Measurements from ENCODE around the gene TMCC1. TPM values are rescaled to one million over a fixed set of nuclear protein-coding genes. Genes with fewer than 3 reads are reported as not detected.

TMCC1 gene
- 16.7 and 18.2 TPM in 2 replicates for total RNA-seq

DNA sequence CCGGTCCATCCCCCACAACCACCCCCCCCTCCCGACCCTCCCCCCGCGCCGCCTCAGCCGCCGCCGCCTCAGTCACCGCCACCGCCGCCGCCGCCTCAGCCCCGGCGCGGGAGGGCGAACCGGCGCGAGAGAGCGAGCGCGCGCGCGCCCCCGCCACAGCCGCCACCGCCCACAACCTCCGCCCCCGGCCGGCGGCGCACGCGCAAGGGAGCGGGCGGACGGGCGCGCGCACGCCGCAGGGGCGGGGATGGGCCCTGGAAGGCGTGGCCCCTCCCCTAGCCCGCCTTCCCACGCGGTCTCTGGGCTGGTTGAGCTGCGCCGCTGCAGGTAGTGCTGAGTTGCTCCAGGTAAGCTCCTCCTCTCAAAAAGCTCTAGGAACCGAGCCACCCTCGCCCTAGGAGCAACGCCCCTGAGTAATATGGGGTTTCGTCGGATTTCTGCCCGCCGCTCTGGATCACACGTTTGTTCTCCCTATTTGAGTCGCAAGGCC, at the start of gene TMCC1:
TMCC1 (minus strand) TSS at position 131 of the 490 bp plus-strand sequence.

DNA sequence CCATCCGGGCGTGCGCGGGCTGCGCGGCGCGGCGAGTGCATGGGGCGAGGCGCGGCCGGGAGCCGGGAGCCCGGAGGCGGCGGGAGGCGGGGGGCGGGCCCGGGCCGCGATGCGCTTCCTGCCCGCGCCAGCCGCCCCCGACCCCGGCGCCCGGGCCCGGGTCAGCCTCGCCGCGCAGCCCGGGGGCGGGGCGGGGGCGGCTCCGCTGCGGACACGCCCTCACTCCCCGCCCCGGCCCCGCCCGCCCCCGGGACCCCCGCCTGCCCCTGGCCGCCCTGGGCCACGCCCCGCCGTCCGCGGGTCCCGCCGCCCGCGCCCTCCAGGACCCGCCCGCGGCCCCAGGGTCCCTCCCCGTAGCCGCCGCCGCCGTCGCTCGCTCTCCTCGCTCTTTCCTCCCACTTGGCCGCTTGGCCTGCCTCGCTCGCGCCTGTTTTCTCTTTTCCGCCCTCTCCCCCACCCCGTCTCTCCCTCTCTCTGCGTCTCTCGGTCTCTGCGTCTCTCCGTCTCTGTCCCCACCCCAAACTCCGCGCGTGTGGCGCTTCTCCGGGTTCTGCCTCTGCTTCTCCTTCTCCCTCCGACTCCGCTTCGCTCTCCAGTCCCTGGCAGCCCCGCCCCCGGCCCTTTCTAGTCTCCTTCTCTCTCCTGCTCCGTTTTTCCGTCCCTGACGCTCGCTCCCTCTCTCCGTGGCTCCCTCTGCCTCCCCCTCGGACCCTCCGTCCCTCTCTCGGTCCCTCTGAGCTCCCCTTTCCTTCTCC, 286.7 kb downstream of the TMCC1 start, which contains the start of gene PLXND1:
PLXND1 (minus strand) TSS at position 41 of the 755 bp plus-strand sequence; CDS start at position 4, 37 bp downstream.

Other genes starting within 250 kb of the TMCC1 start
- not detected in 2 replicates for gene TRH, start 81.0 kb upstream of the TMCC1 start, total RNA-seq
- 0.33 TPM in 1 of 2 replicates, not detected in the other for gene ALG1L2, start 188.1 kb upstream of the TMCC1 start, total RNA-seq